ENCODE results near the gene MYLK4. TPM values are rescaled to one million over a fixed set of nuclear protein-coding genes. Genes with fewer than 3 reads are reported as not detected.

Gene MYLK4
- total and polyA plus RNA-seq, 2 donors (not counting 3 experiments of a cell fraction or from before 2014, with no cell fraction given), result 0.41 to 0.62 TPM

DNA sequence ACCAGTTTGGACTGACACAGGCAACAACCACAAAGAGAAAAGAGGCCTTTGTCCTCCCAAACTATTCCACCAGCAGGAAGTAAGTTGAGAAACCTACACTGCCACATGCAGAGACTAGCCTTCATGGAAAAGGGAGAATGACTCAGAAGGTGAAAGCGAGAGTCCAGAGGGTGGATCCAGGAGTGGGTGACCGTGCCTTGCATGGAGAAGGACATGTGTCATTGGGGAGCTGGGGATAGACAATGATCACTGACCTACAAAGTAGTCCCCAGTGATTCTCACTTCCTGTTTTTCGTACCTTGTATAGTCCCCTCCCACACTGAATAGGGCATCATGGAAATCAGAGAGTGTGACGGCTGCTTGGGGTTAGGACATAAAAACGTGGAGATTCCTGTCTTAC is 91.9 kb downstream of the MYLK4 start:
- TF ChIP-seq MYC (IDR thresholded peaks at IDR 0.05; ENCODE audit: low read depth, low read length) (no peak), GATA2 (IDR thresholded peaks at IDR 0.05; ENCODE audit: insufficient read depth, insufficient read length, low read depth, low read length) (no peak), POLR2A (IDR thresholded peaks at IDR 0.05; ENCODE audit: low read depth, low read length) (no peak), EZH2 (IDR thresholded peaks at IDR 0.05; ENCODE audit: borderline replicate concordance, low read depth, low read length, severe bottlenecking) (no peak), POLR2AphosphoS5 (IDR thresholded peaks at IDR 0.05; ENCODE audit: insufficient read depth, low read depth, low read length) (no peak), JUN (IDR thresholded peaks at IDR 0.05; ENCODE audit: borderline replicate concordance, insufficient read depth, insufficient read length, low read depth) (no peak), FOS (IDR thresholded peaks at IDR 0.05; ENCODE audit: borderline replicate concordance, insufficient read depth, low read length) (no peak)
- TF ChIP-seq, protein P1, sequence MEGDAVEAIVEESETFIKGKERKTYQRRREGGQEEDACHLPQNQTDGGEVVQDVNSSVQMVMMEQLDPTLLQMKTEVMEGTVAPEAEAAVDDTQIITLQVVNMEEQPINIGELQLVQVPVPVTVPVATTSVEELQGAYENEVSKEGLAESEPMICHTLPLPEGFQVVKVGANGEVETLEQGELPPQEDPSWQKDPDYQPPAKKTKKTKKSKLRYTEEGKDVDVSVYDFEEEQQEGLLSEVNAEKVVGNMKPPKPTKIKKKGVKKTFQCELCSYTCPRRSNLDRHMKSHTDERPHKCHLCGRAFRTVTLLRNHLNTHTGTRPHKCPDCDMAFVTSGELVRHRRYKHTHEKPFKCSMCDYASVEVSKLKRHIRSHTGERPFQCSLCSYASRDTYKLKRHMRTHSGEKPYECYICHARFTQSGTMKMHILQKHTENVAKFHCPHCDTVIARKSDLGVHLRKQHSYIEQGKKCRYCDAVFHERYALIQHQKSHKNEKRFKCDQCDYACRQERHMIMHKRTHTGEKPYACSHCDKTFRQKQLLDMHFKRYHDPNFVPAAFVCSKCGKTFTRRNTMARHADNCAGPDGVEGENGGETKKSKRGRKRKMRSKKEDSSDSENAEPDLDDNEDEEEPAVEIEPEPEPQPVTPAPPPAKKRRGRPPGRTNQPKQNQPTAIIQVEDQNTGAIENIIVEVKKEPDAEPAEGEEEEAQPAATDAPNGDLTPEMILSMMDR (IDR thresholded peaks at IDR 0.05; ENCODE audit: extremely low read depth in 1 of 2, insufficient read depth in 1 of 2, low read depth in 1 of 2, low read length in 2 of 2), result no peak
- TF ChIP-seq, protein P2, sequence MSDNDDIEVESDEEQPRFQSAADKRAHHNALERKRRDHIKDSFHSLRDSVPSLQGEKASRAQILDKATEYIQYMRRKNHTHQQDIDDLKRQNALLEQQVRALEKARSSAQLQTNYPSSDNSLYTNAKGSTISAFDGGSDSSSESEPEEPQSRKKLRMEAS (IDR thresholded peaks at IDR 0.05; ENCODE audit: insufficient read depth, insufficient read length), result no peak
- dilution Hi-C loops (cut with MboI; ENCODE audit: extremely low pct_ligation_motif_present, low sequenced_read_pairs) (no loop called here), intact Hi-C loops (cut with micrococcal nuclease) (loop anchor here (5.0 kb wide), 1 partner anchor 79 kb away; no protein-coding TSS in a partner anchor)
- H4K20me1 ChIP-seq (replicated peaks; ENCODE audit: control insufficient read depth, extremely low read depth, insufficient read depth, low read length), result no peaks in the 10 kb centered on the region
- no peak overlapping the region for H3K4me3 ChIP-seq (replicated peaks in 1 of 3; ENCODE audit: insufficient read depth in 1 of 3, low read depth in 1 of 3, low read length in 3 of 3)
- no peaks in the 10 kb centered on the region for H3K9me3 ChIP-seq (replicated peaks; ENCODE audit: control insufficient read depth, insufficient read depth, low read length)
- H3K27ac ChIP-seq (ENCODE audit: insufficient read depth, low read depth, low read length), result no peak overlapping the region
- H3K4me2 ChIP-seq (ENCODE audit: insufficient read depth, low read length), result no peak overlapping the region
- no TSS peak for BruUV-seq (replicated peaks)
- H3K27me3 ChIP-seq (ENCODE audit: control insufficient read depth in 2 of 2, insufficient read depth in 2 of 2, low read length in 2 of 2), result no peaks in the 10 kb centered on the region
- no peak for DNase-seq (ENCODE audit: low read depth, low spot score)
- H3K9ac ChIP-seq (replicated peaks; ENCODE audit: extremely low read depth, insufficient read depth, low read length), result no peak overlapping the region
- ChIA-PET POLR2A (no interaction called here), CTCF (interaction anchor here (1.0 to 1.1 kb wide), 2 partner anchors 25 to 91 kb away, joined by 3 to 4 read pairs; no protein-coding TSS in a partner anchor)
- no peaks in the 10 kb centered on the region for H3K79me2 ChIP-seq (ENCODE audit: control insufficient read depth, insufficient read depth, low read length)
- no peaks in the 10 kb centered on the region for H3K4me1 ChIP-seq (ENCODE audit: control insufficient read depth, extremely low read depth, insufficient read depth, low read length)
- no peaks in the 10 kb centered on the region for H3K36me3 ChIP-seq (ENCODE audit: control insufficient read depth in 2 of 2, extremely low read depth in 1 of 2, insufficient read depth in 2 of 2, low read length in 2 of 2)
- no peak overlapping the region for H2AFZ ChIP-seq (ENCODE audit: low read depth, low read length)
- FAIRE-seq, result no peak
- H3K9me1 ChIP-seq (replicated peaks; ENCODE audit: control insufficient read depth, extremely low read depth, insufficient read depth, low read length), result no peaks in the 10 kb centered on the region
